Suprapubic skin (tissue), 4 donors: ENCODE measurements around the gene BNC1. TPM values are rescaled to one million over a fixed set of nuclear protein-coding genes. Genes with fewer than 3 reads are reported as not detected.

ENCODE experiments used
- DNase-seq, 2 donors: peaks; one replicate each; pipeline ENCODE4 v3.0.0-alpha.2; 2019; ENCODE audit warnings: low spot score in 2 of 2
- H3K27ac ChIP-seq: fragments of 200-600 bp; sonication (generic); one replicate; pipeline ENCODE4 v1.5.1; 2019
- H3K27me3 ChIP-seq: fragments of 200-600 bp; sonication (generic); one replicate; pipeline ENCODE4 v1.5.1; 2019
- H3K36me3 ChIP-seq: fragments of 200-600 bp; sonication (generic); one replicate; pipeline ENCODE4 v1.5.1; 2019
- H3K4me1 ChIP-seq: fragments of 200-600 bp; sonication (generic); one replicate; pipeline ENCODE4 v1.5.1; 2019
- H3K4me3 ChIP-seq: fragments of 200-600 bp; sonication (generic); one replicate; pipeline ENCODE4 v1.5.1; 2019; ENCODE audit warnings: mild to moderate bottlenecking
- H3K9me3 ChIP-seq: fragments of 200-600 bp; sonication (generic); one replicate; pipeline ENCODE4 v1.5.1; 2019
- CTCF ChIP-seq, 2 donors: fragments of 200-600 bp in 1 of 2; fragments of 450-650 bp in 1 of 2; sonication (generic) in 1 of 2; IDR thresholded peaks; one replicate each; pipeline ENCODE4 v1.5.1; 2016 to 2019; ENCODE audit warnings: antibody characterized with exemption in 2 of 2, mild to moderate bottlenecking in 1 of 2, moderate library complexity in 1 of 2
- EP300 ChIP-seq: sonication (generic); formaldehyde crosslinking; IDR thresholded peaks from one replicate; pipeline ENCODE4 v1.6.1; 2017; ENCODE audit warnings: antibody characterized with exemption
- POLR2A ChIP-seq, 2 donors: fragments of 450-650 bp; IDR thresholded peaks; one replicate each; pipeline ENCODE4 v1.6.1; 2017; ENCODE audit warnings: antibody characterized with exemption in 2 of 2, mild to moderate bottlenecking in 2 of 2, moderate library complexity in 2 of 2
- POLR2AphosphoS5 ChIP-seq, 3 donors: sonication (generic); formaldehyde crosslinking; IDR thresholded peaks; one replicate each; pipeline ENCODE4 v1.6.1; 2017; ENCODE audit warnings: antibody characterized with exemption in 3 of 3
- WGBS: methylation state at CpG from one replicate; pipeline ENCODE4 v1.1.5; 2018; 5-methylcytosine and 5-hydroxymethylcytosine counted together
- total RNA-seq, 4 donors: library from RNA; depleted of rRNA; stranded (reverse); fragments of >200 nt; gene quantifications; one replicate each; pipeline ENCODE4 v1.1.0, GENCODE V29; 2016

The BNC1 gene
- total RNA-seq, 4 donors from 2014 or later = 28.3 to 72.4 (median 48.8) TPM

GRCh38 chr15:83219026-83219425 is 65.4 kb downstream of the BNC1 start:
- H3K4me3 ChIP-seq = no peak overlapping the region
- no peaks in the 10 kb centered on the region for H3K9me3 ChIP-seq
- TF ChIP-seq POLR2AphosphoS5 (IDR thresholded peaks at IDR 0.05) (no peak), POLR2A (IDR thresholded peaks at IDR 0.05) (no peak), CTCF (IDR thresholded peaks at IDR 0.05) (no peak), EP300 (no peak)
- H3K27me3 ChIP-seq = no peaks in the 10 kb centered on the region
- DNase-seq = no peak
- H3K27ac ChIP-seq = no peak overlapping the region
- no peaks in the 10 kb centered on the region for H3K4me1 ChIP-seq
- no peaks in the 10 kb centered on the region for H3K36me3 ChIP-seq
- WGBS = 92% methylated on average over 1 of the region's 1 CpG

GRCh38 chr15:83215306-83215705 is 69.2 kb downstream of the BNC1 start:
- no peaks in the 10 kb centered on the region for H3K27me3 ChIP-seq
- H3K36me3 ChIP-seq = no peaks in the 10 kb centered on the region
- H3K27ac ChIP-seq = no peak overlapping the region
- no peak overlapping the region for H3K4me3 ChIP-seq
- H3K4me1 ChIP-seq = no peaks in the 10 kb centered on the region
- WGBS = 98% methylated on average over 2 of the region's 2 CpGs
- no peaks in the 10 kb centered on the region for H3K9me3 ChIP-seq
- DNase-seq = no peak
- TF ChIP-seq POLR2AphosphoS5 (IDR thresholded peaks at IDR 0.05) = no peak
- no peak for TF ChIP-seq CTCF (IDR thresholded peaks at IDR 0.05)
- TF ChIP-seq EP300 = no peak
- TF ChIP-seq POLR2A (IDR thresholded peaks at IDR 0.05) = no peak

- H3K4me3 ChIP-seq = no peak overlapping the region
- WGBS = 22% methylated on average over 3 of the region's 3 CpGs
- no peak for DNase-seq
- H3K4me1 ChIP-seq = peaks cover 16% of the 10 kb centered on the region
- no peaks in the 10 kb centered on the region for H3K9me3 ChIP-seq
- TF ChIP-seq POLR2A (IDR thresholded peaks at IDR 0.05) = no peak
- TF ChIP-seq POLR2AphosphoS5 (IDR thresholded peaks at IDR 0.05) = no peak
- no peak for TF ChIP-seq CTCF (IDR thresholded peaks at IDR 0.05)
- no peak for TF ChIP-seq EP300
- H3K36me3 ChIP-seq = no peaks in the 10 kb centered on the region
- no peaks in the 10 kb centered on the region for H3K27me3 ChIP-seq
- no peak overlapping the region for H3K27ac ChIP-seq
Observed at GRCh38 chr15:83210619-83211018, 73.8 kb downstream of the BNC1 start.

GRCh38 chr15:83209333-83209732 is 75.1 kb downstream of the BNC1 start:
- Histone ChIP-seq H3K27ac (no peak overlapping the region), H3K4me1 (peaks cover 17% of the 10 kb centered on the region), H3K36me3 (no peaks in the 10 kb centered on the region), H3K27me3 (no peaks in the 10 kb centered on the region), H3K9me3 (no peaks in the 10 kb centered on the region), H3K4me3 (no peak overlapping the region)
- no peak for TF ChIP-seq EP300
- no peak for TF ChIP-seq CTCF (IDR thresholded peaks at IDR 0.05)
- TF ChIP-seq POLR2A (IDR thresholded peaks at IDR 0.05) = no peak
- TF ChIP-seq POLR2AphosphoS5 (IDR thresholded peaks at IDR 0.05) = no peak
- no peak for DNase-seq
- 74% methylated on average over 5 of the region's 5 CpGs for WGBS

GRCh38 chr15:83208367-83208661 is 76.2 kb downstream of the BNC1 start:
- 15% methylated on average over 11 of the region's 11 CpGs for WGBS
- no peaks in the 10 kb centered on the region for H3K27me3 ChIP-seq
- peaks cover 17% of the 10 kb centered on the region for H3K4me1 ChIP-seq
- no peaks in the 10 kb centered on the region for H3K9me3 ChIP-seq
- TF ChIP-seq EP300 (no peak), POLR2A (IDR thresholded peaks at IDR 0.05) (no peak), CTCF (IDR thresholded peaks at IDR 0.05) (no peak), POLR2AphosphoS5 (IDR thresholded peaks at IDR 0.05) (no peak)
- DNase-seq = no peak
- H3K27ac ChIP-seq = no peak overlapping the region
- H3K36me3 ChIP-seq = no peaks in the 10 kb centered on the region
- peak overlapping the region; percentile 97 for H3K4me3 ChIP-seq
